ENCODE results near the gene SLC25A40.
"Not testable (repeated sequence)": the region's sequence is repeated elsewhere in the genome, so short reads cannot be mapped to it uniquely, and the experiment has no call there.

DNA sequence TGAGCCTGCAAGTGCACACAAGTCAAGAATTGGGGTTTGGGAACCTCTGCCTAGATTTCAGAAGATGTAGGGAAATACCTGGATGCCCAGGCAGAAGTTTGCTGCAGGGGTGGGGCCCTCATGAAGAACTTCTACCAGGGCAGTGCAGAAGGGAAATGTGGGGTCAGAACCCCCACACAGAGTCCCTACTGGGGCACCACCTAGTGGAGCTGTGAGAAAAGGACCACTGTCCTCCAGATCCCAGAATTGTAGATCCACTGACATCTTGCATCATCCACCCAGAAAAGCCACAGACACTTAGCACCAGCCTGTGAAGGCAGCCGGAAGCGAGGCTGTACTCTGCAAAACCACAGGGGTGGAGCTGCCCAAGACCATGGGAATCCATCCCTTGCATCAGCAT is 50.8 kb downstream of the SLC25A40 start:
- not testable (repeated sequence) for TF ChIP-seq POLR2A, EP300 (IDR thresholded peaks at IDR 0.05)
- TF ChIP-seq, protein P1, sequence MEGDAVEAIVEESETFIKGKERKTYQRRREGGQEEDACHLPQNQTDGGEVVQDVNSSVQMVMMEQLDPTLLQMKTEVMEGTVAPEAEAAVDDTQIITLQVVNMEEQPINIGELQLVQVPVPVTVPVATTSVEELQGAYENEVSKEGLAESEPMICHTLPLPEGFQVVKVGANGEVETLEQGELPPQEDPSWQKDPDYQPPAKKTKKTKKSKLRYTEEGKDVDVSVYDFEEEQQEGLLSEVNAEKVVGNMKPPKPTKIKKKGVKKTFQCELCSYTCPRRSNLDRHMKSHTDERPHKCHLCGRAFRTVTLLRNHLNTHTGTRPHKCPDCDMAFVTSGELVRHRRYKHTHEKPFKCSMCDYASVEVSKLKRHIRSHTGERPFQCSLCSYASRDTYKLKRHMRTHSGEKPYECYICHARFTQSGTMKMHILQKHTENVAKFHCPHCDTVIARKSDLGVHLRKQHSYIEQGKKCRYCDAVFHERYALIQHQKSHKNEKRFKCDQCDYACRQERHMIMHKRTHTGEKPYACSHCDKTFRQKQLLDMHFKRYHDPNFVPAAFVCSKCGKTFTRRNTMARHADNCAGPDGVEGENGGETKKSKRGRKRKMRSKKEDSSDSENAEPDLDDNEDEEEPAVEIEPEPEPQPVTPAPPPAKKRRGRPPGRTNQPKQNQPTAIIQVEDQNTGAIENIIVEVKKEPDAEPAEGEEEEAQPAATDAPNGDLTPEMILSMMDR (IDR thresholded peaks at IDR 0.05), result not testable (repeated sequence)
